Fibroblast of lung (primary cell): ENCODE data around the gene MYO1G. TPM values are rescaled to one million over a fixed set of nuclear protein-coding genes. Genes with fewer than 3 reads are reported as not detected.

Experiments
- DNase-seq, 2 donors: peaks; one replicate each; pipeline versions ENCODE4 v3.0.0 to v3.0.0-alpha.2; 2010; ENCODE audit warnings: low read depth in 2 of 2
- H2AFZ ChIP-seq: 2 replicates; pipeline ENCODE4 v1.5.1; 2012; ENCODE audit warnings: low read length, control low read depth, inconsistent platforms
- H3K27ac ChIP-seq: 2 replicates; pipeline ENCODE4 v1.5.1; 2011; ENCODE audit warnings: low read length, control low read depth; ENCODE audit not compliant: insufficient read depth
- H3K27me3 ChIP-seq: 2 replicates; pipeline ENCODE4 v1.5.1; 2011; ENCODE audit warnings: mild to moderate bottlenecking, low read length; ENCODE audit not compliant: control insufficient read depth, insufficient read depth
- H3K36me3 ChIP-seq: 2 replicates; pipeline ENCODE4 v1.5.1; 2011; ENCODE audit warnings: low read length; ENCODE audit not compliant: control insufficient read depth, insufficient read depth
- H3K4me1 ChIP-seq: 2 replicates; pipeline ENCODE4 v1.5.1; 2011; ENCODE audit warnings: low read length; ENCODE audit not compliant: control insufficient read depth, insufficient read depth; ENCODE audit errors: extremely low read depth
- H3K4me2 ChIP-seq: 2 replicates; pipeline ENCODE4 v1.5.1; 2011; ENCODE audit warnings: low read length, control low read depth; ENCODE audit not compliant: insufficient read depth; ENCODE audit errors: extremely low read depth
- H3K4me3 ChIP-seq, 4 experiments: fragments of 200-600 bp in 1 of 4; sonication (generic) in 1 of 4; replicated peaks in 1 of 4; 2 replicates each; pipeline ENCODE4 v1.5.1; 2011 to 2016; ENCODE audit warnings: low read length in 4 of 4, low read depth in 3 of 4, mild to moderate bottlenecking in 3 of 4, control low read depth in 2 of 4, inconsistent platforms in 1 of 4, mixed read lengths in 1 of 4; ENCODE audit not compliant: insufficient read depth in 1 of 4; ENCODE audit errors: control extremely low read depth in 1 of 4
- H3K79me2 ChIP-seq: 2 replicates; pipeline ENCODE4 v1.5.1; 2012; ENCODE audit warnings: mild to moderate bottlenecking, low read length, inconsistent platforms; ENCODE audit not compliant: control insufficient read depth, insufficient read depth
- H3K9ac ChIP-seq: 2 replicates; pipeline ENCODE4 v1.5.1; 2011; ENCODE audit warnings: mild to moderate bottlenecking, low read length, control low read depth; ENCODE audit not compliant: insufficient read depth
- H3K9me3 ChIP-seq: 2 replicates; pipeline ENCODE4 v1.5.1; 2012; ENCODE audit warnings: low read depth, low read length; ENCODE audit not compliant: control insufficient read depth, insufficient read depth
- H4K20me1 ChIP-seq: 2 replicates; pipeline ENCODE4 v1.5.1; 2011; ENCODE audit warnings: low read length; ENCODE audit not compliant: control insufficient read depth, insufficient read depth; ENCODE audit errors: extremely low read depth
- CTCF ChIP-seq, 2 donors: IDR thresholded peaks in 1 of 2; conservative IDR thresholded peaks in 1 of 2; 1 replicate in 1 of 2; 2 replicates in 1 of 2; pipeline ENCODE4 v1.5.1; 2011 to 2012; ENCODE audit warnings: low read length in 2 of 2, control low read depth in 1 of 2, inconsistent platforms in 1 of 2, low read depth in 1 of 2, mild to moderate bottlenecking in 1 of 2
- EZH2 ChIP-seq: IDR thresholded peaks from 2 replicates; pipeline ENCODE4 v1.5.1; 2012; ENCODE audit warnings: low read length, control low read depth, mild to moderate bottlenecking; ENCODE audit errors: missing control alignments
- polyA plus RNA-seq, 2 donors: library from polyadenylated mRNA; depleted of rRNA in 1 of 2; stranded (reverse) in 1 of 2; unstranded in 1 of 2; fragments of >200 nt; gene quantifications; 2 replicates each; pipeline ENCODE4 v1.2.1, GENCODE V29; 2011 to 2012; ENCODE audit warnings: missing spikeins in 1 of 2
- total RNA-seq: library from RNA; depleted of rRNA; stranded (reverse); fragments of >200 nt; gene quantifications from 2 replicates; pipeline ENCODE4 v1.2.1, GENCODE V29; 2014

The MYO1G gene
- total and polyA plus RNA-seq, 2 donors (not counting 1 experiment from before 2014, with no cell fraction given) = under 0.01 to 0.10 TPM

GRCh38 chr7:44944821-44945220, 34.0 kb downstream of the MYO1G start:
- H3K9me3 ChIP-seq = no peaks in the 10 kb centered on the region

GRCh38 chr7:44943631-44944030, 35.2 kb downstream of the MYO1G start:
- no peak overlapping the region for H3K9ac ChIP-seq
- H4K20me1 ChIP-seq = no peaks in the 10 kb centered on the region
- no peak overlapping the region for H3K4me2 ChIP-seq
- H2AFZ ChIP-seq = no peak overlapping the region
- H3K4me3 ChIP-seq = no peak overlapping the region
- no peaks in the 10 kb centered on the region for H3K36me3 ChIP-seq
- DNase-seq = no peak
- no peaks in the 10 kb centered on the region for H3K27me3 ChIP-seq
- no peak overlapping the region for H3K27ac ChIP-seq
- TF ChIP-seq CTCF (conservative IDR thresholded peaks at IDR 0.05 in 1 of 2, IDR thresholded peaks at IDR 0.05 in 1 of 2; ENCODE audit: low read depth in 1 of 2, low read length in 2 of 2) = no peak
- no peak for TF ChIP-seq EZH2
- no peaks in the 10 kb centered on the region for H3K9me3 ChIP-seq
- H3K79me2 ChIP-seq = no peaks in the 10 kb centered on the region
- no peaks in the 10 kb centered on the region for H3K4me1 ChIP-seq

More at GRCh38 chr7:44944821-44945220, 34.0 kb downstream of the MYO1G start:
- no peaks in the 10 kb centered on the region for H3K27me3 ChIP-seq
- no peak for DNase-seq
- no peak overlapping the region for H2AFZ ChIP-seq
- no peak overlapping the region for H3K4me2 ChIP-seq
- TF ChIP-seq CTCF (conservative IDR thresholded peaks at IDR 0.05 in 1 of 2, IDR thresholded peaks at IDR 0.05 in 1 of 2; ENCODE audit: low read depth in 1 of 2, low read length in 2 of 2) (no peak), EZH2 (no peak)
- H3K9ac ChIP-seq = no peak overlapping the region
- no peak overlapping the region for H3K4me3 ChIP-seq
- H3K4me1 ChIP-seq = no peaks in the 10 kb centered on the region
- no peaks in the 10 kb centered on the region for H3K79me2 ChIP-seq
- H3K36me3 ChIP-seq = no peaks in the 10 kb centered on the region
- no peaks in the 10 kb centered on the region for H4K20me1 ChIP-seq
- no peak overlapping the region for H3K27ac ChIP-seq

- no peak for DNase-seq
- Histone ChIP-seq H3K79me2 (no peaks in the 10 kb centered on the region), H3K4me1 (no peaks in the 10 kb centered on the region), H3K9ac (no peak overlapping the region), H3K4me3 (no peak overlapping the region), H2AFZ (no peak overlapping the region), H3K9me3 (no peaks in the 10 kb centered on the region), H3K27me3 (peaks cover 8% of the 10 kb centered on the region), H3K27ac (no peak overlapping the region), H3K4me2 (no peak overlapping the region), H3K36me3 (no peaks in the 10 kb centered on the region), H4K20me1 (no peaks in the 10 kb centered on the region)
- no peak for TF ChIP-seq CTCF (conservative IDR thresholded peaks at IDR 0.05 in 1 of 2, IDR thresholded peaks at IDR 0.05 in 1 of 2; ENCODE audit: low read depth in 1 of 2, low read length in 2 of 2)
- no peak for TF ChIP-seq EZH2
Observed at GRCh38 chr7:44937426-44937825, 41.4 kb downstream of the MYO1G start.
